GM19240 (cell line): ENCODE measurements around the gene FYCO1.
"Not testable (repeated sequence)": the region's sequence is repeated elsewhere in the genome, so short reads cannot be mapped to it uniquely, and the experiment has no call there.

ENCODE experiments used
- DNase-seq: peaks from one replicate; pipeline ENCODE4 v3.0.0; 2011; ENCODE audit warnings: low spot score; ENCODE audit not compliant: insufficient read length

Gene FYCO1

DNA sequence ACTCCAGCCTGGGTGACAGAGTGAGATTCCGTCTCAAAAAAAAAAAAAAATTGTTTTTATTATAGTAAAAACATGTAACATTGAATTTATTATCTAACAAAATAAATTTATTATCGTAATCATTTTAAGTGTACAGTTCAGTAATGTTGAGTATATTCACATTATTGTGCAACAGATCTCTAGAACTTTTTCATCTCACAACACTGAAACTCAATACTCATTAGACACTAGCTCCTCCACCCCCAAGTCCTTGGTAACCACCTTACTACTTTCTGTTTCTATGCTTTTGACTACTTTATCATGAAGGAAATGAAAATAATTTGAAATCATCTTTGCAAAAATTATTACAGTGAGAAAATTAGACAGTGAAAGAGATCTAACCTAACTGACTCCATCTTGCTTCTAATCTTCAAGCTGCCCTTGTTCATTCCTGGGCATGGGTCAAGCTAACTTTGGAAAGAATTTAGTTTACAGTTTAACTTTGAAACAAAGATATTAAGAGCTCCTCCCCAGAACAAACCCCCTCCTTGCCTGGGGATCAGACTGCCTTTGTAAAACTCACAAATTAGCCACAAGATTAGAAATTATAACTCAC, 15.0 kb upstream of the FYCO1 start:
- no peak for DNase-seq

- no peak for DNase-seq
Observed at GRCh38 chr3:46008058-46008457, 12.4 kb upstream of the FYCO1 start.

GRCh38 chr3:46007280-46007679, 11.7 kb upstream of the FYCO1 start:
- DNase-seq = no peak

DNA sequence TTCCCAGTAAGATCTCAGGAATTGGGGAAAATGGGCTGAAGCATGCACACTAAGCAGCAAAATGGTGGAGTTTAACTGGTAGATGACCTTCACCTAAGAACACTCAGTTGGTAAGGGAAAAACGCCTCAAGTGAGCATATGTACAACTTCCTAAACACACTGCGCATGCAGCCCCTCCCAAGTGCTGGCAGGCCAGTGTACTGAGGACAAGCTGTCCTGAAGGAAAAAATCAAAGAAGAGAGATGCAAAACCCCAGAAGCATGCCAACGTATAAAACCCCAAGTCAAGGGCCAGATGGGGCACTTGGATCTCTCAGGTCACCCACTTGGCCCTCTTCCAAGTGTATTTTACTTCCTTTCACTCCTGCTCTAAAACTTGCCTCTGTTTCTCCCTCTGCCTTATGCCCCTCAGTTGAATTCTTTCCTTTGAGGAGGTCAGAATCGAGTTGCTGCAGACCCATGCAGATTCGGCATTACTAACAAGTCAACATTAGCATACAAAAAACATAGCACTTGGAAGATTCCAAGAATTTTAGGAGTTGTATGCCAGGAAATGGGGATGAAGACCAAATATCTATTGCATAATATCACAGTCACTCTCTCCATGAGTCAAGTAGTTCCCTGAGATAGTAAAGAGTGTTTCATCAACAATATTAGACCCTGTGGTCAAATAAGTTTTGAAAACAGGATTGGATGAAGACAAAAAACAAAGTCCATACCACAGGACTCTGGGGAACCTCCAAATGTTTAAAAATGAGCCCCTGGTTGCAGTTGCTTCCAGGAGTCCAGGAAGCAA, 10.8 kb upstream of the FYCO1 start:
- DNase-seq = no peak

- not testable (repeated sequence) for DNase-seq
Observed at GRCh38 chr3:46003706-46004105, 8.1 kb upstream of the FYCO1 start.

GRCh38 chr3:46001178-46001577, 5.6 kb upstream of the FYCO1 start:
- no peak for DNase-seq

- DNase-seq = no peak
Observed at GRCh38 chr3:45997942-45998341, 2.3 kb upstream of the FYCO1 start.

DNA sequence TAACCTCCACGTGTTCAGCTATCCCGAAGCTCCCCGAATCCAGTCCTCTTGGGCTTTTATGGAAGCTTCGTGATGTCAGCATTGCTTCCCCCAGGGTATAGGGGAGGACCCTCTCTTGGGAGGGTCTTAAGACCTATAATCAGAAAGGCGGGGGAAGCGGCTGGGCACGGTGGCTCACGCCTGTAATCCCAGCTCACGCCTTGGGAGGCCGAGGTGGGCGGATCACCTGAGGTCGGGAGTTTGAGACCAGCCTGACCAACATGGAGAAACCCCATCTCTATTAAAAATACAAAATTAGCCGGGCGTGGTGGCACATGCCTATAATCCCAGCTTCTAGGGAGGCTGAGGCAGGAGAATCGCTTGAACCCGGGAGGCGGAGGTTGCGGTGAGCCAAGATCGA, 1.9 kb upstream of the FYCO1 start:
- DNase-seq = not testable (repeated sequence)

DNA sequence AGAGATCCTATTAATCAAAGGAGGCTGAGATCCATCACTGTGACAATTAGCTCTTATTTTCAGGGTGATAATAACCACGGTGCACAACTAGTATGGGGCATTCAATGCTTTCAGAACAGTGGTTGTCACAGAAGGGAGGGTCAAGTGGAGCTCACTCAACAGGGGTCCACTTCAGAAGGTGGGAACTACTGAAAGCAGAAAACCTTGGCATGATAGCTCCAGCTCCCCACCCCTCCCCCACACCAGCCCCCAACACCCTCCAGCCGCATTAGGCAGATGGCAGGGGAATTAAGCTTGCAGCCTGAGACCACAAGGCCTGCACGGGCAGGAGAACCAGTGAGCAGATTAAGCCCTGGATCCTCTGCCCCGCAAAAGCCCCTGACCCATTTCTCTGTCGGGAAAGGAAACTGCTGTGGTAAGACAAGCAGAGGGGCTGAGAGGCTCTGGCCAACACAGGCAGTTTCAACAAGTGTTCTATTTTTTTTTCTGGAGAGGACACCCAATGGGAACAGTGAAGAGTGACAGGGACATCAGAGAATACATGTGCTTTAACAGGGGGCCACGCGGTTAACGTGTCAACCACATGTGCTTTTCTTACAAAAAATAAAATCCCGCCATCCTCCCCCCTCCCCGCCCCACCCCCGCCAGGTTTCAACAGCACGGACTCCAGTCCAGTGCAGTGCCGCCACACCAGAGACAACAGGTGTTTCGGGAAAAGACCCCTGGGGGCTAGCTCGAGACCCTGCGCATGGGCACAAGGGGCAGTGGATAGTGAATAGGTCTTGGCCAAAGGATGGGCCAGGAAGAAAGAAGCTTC, 997 bp downstream of the FYCO1 start:
- DNase-seq = no peak

DNA sequence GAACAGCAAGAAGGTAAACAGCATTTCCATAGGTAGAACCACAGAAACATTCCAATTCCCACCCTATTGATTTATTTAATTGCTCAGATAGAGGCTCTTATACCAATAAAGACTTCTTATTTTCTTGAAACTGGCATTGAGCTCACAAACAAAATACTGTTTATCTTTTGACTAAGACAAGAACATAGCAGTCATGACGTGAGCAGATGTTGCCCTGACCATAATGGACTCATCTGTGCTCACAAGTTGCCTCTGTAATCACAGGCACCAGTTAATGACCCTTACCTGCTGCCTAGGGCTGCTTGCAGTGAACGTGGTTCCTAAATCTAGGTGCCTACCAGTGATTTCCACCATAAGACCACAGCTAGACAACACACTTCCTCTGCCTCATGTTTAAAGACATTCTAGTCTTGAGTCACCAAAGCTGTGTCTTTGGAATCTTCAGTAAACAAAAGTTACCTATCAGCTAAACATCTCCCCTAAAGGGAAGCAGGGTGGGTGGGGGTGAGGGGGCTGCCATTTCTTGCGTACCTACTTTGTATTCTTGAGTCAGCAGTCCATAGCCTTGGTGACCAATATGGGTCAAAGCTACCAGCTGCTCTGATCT, 2.1 kb downstream of the FYCO1 start:
- no peak for DNase-seq

GRCh38 chr3:45992821-45993221, 2.8 kb downstream of the FYCO1 start:
- DNase-seq = no peak

DNA sequence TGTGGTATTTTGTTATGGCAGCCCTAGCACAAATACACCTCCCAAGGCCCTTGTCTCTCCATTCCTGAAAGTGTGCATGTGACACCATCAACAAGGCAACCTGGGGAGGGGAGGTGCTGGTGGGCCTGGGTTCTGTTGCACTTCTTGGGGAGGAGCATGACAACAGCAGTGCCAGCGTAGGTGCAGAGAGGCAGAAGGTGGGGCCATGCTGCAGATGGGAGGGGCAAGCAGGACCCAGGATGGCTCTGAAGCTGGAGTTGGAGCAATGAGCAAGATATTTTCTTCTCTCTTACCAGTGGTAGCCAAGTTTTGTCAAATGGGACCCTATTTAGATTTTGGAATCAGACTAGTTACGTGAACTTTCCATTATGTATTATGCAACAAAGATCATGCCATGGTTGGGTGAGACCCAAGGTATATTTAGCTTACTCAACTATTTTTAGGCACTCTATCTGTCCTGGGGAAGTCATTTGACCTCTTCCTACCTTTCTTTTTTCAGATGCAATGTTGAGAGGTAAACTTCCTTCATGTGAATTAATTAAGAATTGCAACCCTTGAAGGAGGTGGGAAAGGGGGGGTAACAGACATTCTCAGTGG, 3.4 kb downstream of the FYCO1 start:
- no peak for DNase-seq

GRCh38 chr3:45991341-45991740, 4.3 kb downstream of the FYCO1 start:
- DNase-seq = no peak

DNA sequence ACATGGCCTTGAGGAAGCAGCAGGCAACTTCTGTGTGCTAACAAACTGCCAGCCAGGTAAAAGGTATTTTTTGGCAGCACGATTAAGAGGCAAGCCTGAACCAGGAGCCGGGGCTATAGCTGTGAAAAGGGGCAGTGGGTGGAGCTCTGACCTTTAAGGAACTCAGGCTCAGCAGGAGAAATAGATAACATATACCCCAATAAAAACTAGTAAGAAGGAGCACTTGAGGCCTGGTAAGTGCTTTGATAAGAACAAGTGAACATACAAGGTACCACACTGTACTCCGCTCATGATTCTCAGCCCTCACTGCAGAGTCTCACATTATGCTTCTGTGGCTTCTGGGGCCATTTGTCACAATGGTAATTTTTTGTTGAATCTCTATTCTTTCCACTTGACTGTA, 5.4 kb downstream of the FYCO1 start:
- no peak for DNase-seq

DNA sequence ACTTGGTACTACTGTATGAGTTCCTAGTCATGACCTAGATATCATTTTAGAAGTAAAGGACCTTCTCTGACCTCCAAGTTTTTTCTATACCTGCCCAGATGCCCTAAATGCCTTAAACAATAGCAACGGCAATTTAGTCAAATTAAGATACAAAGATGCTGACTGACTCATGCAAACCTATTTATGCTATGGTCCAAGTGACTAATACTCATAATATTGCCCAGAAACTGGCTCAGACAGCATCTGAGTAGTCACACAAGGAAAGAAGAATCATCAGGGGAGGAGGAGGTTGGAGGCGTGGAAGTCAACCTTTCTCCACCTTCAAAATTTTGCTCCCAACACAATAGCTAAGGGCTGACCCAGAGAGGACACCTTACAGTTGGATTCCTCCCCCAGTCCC, 6.8 kb downstream of the FYCO1 start:
- no peak for DNase-seq

DNA sequence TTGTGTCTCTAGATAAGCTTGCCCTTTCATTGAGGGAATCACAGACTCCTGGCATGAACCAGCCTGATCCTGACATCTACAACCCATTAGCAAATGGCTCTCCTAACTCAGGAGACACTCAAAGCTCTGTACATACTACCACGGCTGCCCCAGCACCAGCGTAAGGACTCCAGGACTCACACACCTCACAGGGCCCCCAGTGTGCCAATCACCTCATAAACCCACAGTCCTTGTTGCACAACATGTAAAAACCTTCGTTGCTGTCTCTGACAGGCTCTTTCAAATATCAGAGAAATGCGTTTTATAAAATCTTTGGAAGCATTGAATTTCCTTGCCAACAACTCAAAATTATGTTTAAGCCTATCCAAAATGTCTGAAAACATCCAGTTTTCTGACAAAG, 7.3 kb downstream of the FYCO1 start:
- DNase-seq = no peak

GRCh38 chr3:45987368-45988291, 8.0 kb downstream of the FYCO1 start:
- no peak for DNase-seq

DNA sequence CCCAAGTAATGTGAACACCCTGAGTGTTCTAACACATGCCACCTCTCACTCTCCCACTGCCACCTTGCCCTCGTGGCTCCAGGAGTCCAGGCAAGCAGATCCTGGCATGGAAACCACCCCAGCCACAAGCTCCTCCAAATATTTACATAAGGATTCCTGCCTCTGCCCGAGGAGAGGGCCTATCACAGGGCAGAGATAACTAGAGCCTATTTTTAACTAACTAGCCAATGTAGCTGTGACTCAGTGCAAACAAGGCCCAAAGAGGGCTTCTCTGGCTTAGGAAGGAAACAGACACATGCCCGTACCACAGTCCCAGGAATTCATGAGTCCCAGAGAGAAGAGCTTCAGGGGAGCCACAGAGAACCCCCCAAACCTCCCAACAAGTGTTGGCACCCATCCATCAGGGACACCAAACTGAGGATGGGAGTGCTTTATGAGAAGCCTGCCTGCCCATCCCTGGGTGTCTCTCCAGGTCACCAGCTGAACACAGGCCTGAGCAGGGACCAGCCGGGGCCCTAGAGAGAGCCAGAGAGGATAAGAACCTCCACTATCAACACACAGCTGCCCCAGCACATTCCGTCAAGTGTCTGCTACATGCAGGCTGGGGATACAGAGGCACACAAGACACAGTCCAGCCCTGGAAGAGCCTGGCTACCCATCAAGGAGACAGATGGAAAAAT, 9.2 kb downstream of the FYCO1 start:
- DNase-seq = no peak

GRCh38 chr3:45985532-45986302, 9.9 kb downstream of the FYCO1 start:
- no peak for DNase-seq
